A549 (cell line): ENCODE data around the gene NAA20. TPM values are rescaled to one million over a fixed set of nuclear protein-coding genes. Genes with fewer than 3 reads are reported as not detected.
A peak's percentile ranks its signal among the peaks of the same experiment; 100 is the strongest.

ENCODE experiments used
- ATAC-seq, 2 experiments: fragments of 200-7000 bp in 1 of 2; fragments of >200 bp in 1 of 2; cut with Nextera tagmentation in 1 of 2; cut with Tn5 transposase in 1 of 2; 3 replicates each; pipeline versions ENCODE4 v1.8.0 to v1.9.1; 2018 to 2020; ENCODE audit warnings: mild to moderate bottlenecking in 1 of 2, moderate library complexity in 1 of 2
- CTCF ChIA-PET: fragments of 300-600 bp; sonication (Branson Sonifier 250); formaldehyde crosslinking; extraction: SDS; loops from one replicate; lab custom pipeline; 2021; ENCODE audit warnings: antibody characterized with exemption, inconsistent platforms; lab: Yijun Ruan, JAX
- POLR2A ChIA-PET: fragments of 350-600 bp; formaldehyde crosslinking; extraction: SDS; loops from one replicate; lab custom pipeline; 2021; ENCODE audit warnings: antibody characterized with exemption, inconsistent platforms; lab: Yijun Ruan, JAX
- DNase-seq, 2 experiments: peaks; one replicate each; pipeline versions ENCODE4 v3.0.0 to v3.0.0-alpha.2; 2011 to 2016; ENCODE audit warnings: low read depth in 1 of 2, low spot score in 1 of 2
- FAIRE-seq: peaks from 2 replicates; lab custom pipeline; 2011; peaks lifted over from hg19 to GRCh38; lab: Jason Lieb, UNC
- H3K27ac ChIP-seq, 2 experiments: fragments of >200 bp; sonication (Bioruptor Twin); formaldehyde crosslinking; 3 replicates each; pipeline ENCODE4 v1.5.1; 2016 to 2017
- H3K4me1 ChIP-seq: fragments of >200 bp; sonication (Bioruptor Twin); formaldehyde crosslinking; 3 replicates; pipeline ENCODE4 v1.6.1; 2016
- H3K4me2 ChIP-seq: fragments of >200 bp; sonication (Bioruptor Twin); formaldehyde crosslinking; 3 replicates; pipeline ENCODE4 v1.6.1; 2016
- H3K4me3 ChIP-seq: fragments of >200 bp; sonication (Bioruptor Twin); formaldehyde crosslinking; 3 replicates; pipeline ENCODE4 v1.5.1; 2016
- H3K9me3 ChIP-seq: fragments of >200 bp; sonication (Bioruptor Twin); formaldehyde crosslinking; 3 replicates; pipeline ENCODE4 v1.6.1; 2016
- CBX2 ChIP-seq: fragments of 200-600 bp; sonication (generic); IDR thresholded peaks from 2 replicates; pipeline ENCODE4 v1.6.1; 2016; ENCODE audit warnings: low read depth, mild to moderate bottlenecking, borderline replicate concordance
- CBX8 ChIP-seq: fragments of 200-600 bp; sonication (generic); IDR thresholded peaks from 2 replicates; pipeline ENCODE4 v1.6.1; 2016
- CEBPB ChIP-seq, 2 experiments: fragments of >200 bp in 1 of 2; sonication (Bioruptor Twin) in 1 of 2; formaldehyde crosslinking in 1 of 2; IDR thresholded peaks; 2 replicates each; pipeline ENCODE4 v1.6.1; 2012 to 2016
- EP300 ChIP-seq, 2 experiments: fragments of >200 bp; sonication (Bioruptor Twin); formaldehyde crosslinking; IDR thresholded peaks; 2 replicates in 1 of 2; 3 replicates in 1 of 2; pipeline ENCODE4 v1.6.1; 2016 to 2017
- GATA3 ChIP-seq: IDR thresholded peaks from 2 replicates; pipeline ENCODE4 v1.6.1; 2012; ENCODE audit warnings: borderline replicate concordance
- HDAC2 ChIP-seq: fragments of 200-600 bp; sonication (generic); IDR thresholded peaks from 2 replicates; pipeline ENCODE4 v1.6.1; 2016
- KDM1A ChIP-seq: fragments of 200-600 bp; sonication (generic); IDR thresholded peaks from 2 replicates; pipeline ENCODE4 v1.6.1; 2016; ENCODE audit warnings: low read depth, mild to moderate bottlenecking
- KDM5A ChIP-seq: fragments of 200-600 bp; sonication (generic); IDR thresholded peaks from 2 replicates; pipeline ENCODE4 v1.6.1; 2016; ENCODE audit warnings: antibody characterized with exemption, mild to moderate bottlenecking
- NFE2L2 ChIP-seq: fragments of 150-350 bp; conservative IDR thresholded peaks from 2 replicates; pipeline ENCODE4 v1.6.1; 2014; ENCODE audit warnings: low read length
- NPAS2 ChIP-seq: fragments of 250-450 bp; sonication (Bioruptor Pico); IDR thresholded peaks from 2 replicates; pipeline ENCODE4 v1.8.0; 2022; ENCODE audit warnings: mild to moderate bottlenecking, moderate library complexity, borderline replicate concordance
- NR3C1 ChIP-seq: fragments of >200 bp; sonication (Bioruptor Twin); formaldehyde crosslinking; IDR thresholded peaks from 3 replicates; pipeline ENCODE4 v1.6.1; 2017
- RAD21 ChIP-seq, 2 experiments: fragments of >200 bp in 1 of 2; sonication (Bioruptor Twin) in 1 of 2; formaldehyde crosslinking in 1 of 2; IDR thresholded peaks in 1 of 2; conservative IDR thresholded peaks in 1 of 2; 2 replicates in 1 of 2; 3 replicates in 1 of 2; pipeline ENCODE4 v1.6.1; 2012 to 2018; ENCODE audit warnings: inconsistent platforms in 1 of 2
- RFX5 ChIP-seq: fragments of 450-650 bp; IDR thresholded peaks from 2 replicates; pipeline ENCODE4 v1.7.1; 2014; ENCODE audit warnings: antibody characterized with exemption, mild to moderate bottlenecking, moderate library complexity
- RNF2 ChIP-seq: fragments of 200-600 bp; sonication (generic); IDR thresholded peaks from 2 replicates; pipeline ENCODE4 v1.6.1; 2016; ENCODE audit warnings: low read depth, mild to moderate bottlenecking, antibody characterized with exemption, moderate library complexity, borderline replicate concordance
- TFCP2L1 ChIP-seq: fragments of 250-450 bp; sonication (Bioruptor Pico); IDR thresholded peaks from 2 replicates; pipeline ENCODE4 v1.5.0; 2021; ENCODE audit warnings: mild to moderate bottlenecking
- ZC3H11A ChIP-seq: fragments of 450-650 bp; IDR thresholded peaks from 2 replicates; pipeline ENCODE4 v1.6.1; 2014; ENCODE audit warnings: antibody characterized with exemption, mild to moderate bottlenecking
- ZFP36 ChIP-seq: fragments of 450-650 bp; IDR thresholded peaks from 2 replicates; pipeline ENCODE4 v1.6.1; 2014; ENCODE audit warnings: borderline replicate concordance; ENCODE audit not compliant: partially characterized antibody
- WGBS: methylation state at CpG from one replicate; pipeline ENCODE4 v1.1.6; 2017; ENCODE audit errors: missing lambda C conversion rate; 5-methylcytosine and 5-hydroxymethylcytosine counted together
- polyA plus RNA-seq, 4 experiments: library from polyadenylated mRNA; depleted of rRNA in 3 of 4; stranded (reverse); fragments of >200 nt; fragmentation: RNase III in 1 of 4; extraction: RNeasy Plus Mini Kit Qiagen cat#74134 plus additional on column Dnase treatment in 1 of 4; gene quantifications; 2 replicates in 3 of 4; 3 replicates in 1 of 4; pipeline ENCODE4 v1.2.3, GENCODE V29; 2011 to 2017
- TF ChIP-seq, protein P1 (sequence below): fragments of 450-650 bp; IDR thresholded peaks from 2 replicates; pipeline ENCODE4 v1.6.1; 2014; ENCODE audit warnings: antibody characterized with exemption
- TF ChIP-seq, protein P2 (sequence below): fragments of >200 bp; sonication (Bioruptor Twin); formaldehyde crosslinking; IDR thresholded peaks from 3 replicates; pipeline ENCODE4 v1.5.1; 2016
- TF ChIP-seq, protein P3 (sequence below): fragments of 250-450 bp; sonication (Bioruptor Pico); IDR thresholded peaks from 2 replicates; pipeline ENCODE4 v1.5.0; 2021; ENCODE audit warnings: mild to moderate bottlenecking, moderate library complexity, borderline replicate concordance
- TF ChIP-seq, protein P4 (sequence below): fragments of 200-600 bp; sonication (generic); IDR thresholded peaks from 2 replicates; pipeline ENCODE4 v1.6.1; 2016; ENCODE audit warnings: antibody characterized with exemption, mild to moderate bottlenecking, moderate library complexity

The NAA20 gene
- polyA plus RNA-seq, 2 of the 4 experiments (the other 2 are of a cell fraction), result 175 to 219 TPM

DNA sequence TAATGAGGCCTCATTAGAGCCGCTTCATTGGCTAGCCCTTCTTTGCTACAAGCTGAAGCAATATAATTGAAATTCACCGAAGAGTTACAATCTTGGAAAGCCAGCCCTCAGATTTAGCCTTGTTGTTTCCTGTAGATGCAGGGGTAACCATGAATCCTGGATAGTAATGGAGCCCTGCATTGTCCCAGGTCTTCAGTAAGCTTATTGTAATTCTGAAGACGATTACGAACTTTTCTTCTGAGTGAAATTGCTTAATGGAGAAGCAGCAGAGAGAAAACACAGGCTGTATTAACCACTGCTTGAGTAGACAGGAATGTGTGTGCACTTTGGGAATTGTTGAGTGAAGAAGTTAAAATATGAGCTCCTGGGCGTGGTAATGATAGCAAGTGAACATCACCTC is 26.3 kb upstream of the NAA20 start:
- no peak for FAIRE-seq
- Histone ChIP-seq H3K9me3 (no peaks in the 10 kb centered on the region), H3K27ac (peak overlapping the region; percentile 81 to 93), H3K4me2 (peak overlapping the region; percentile 88)
- 86% methylated on average over 5 of the region's 5 CpGs for WGBS
- CTCF ChIA-PET, result interaction anchor here (0.7 to 6.5 kb wide), 6 partner anchors 14 to 206 kb away, joined by 3 to 79 read pairs (median 26); partner anchors contain the start of gene NAA20
- no peak for DNase-seq
- TF ChIP-seq NPAS2 (CRISPR knock-in tag), result no peak
- no peak for TF ChIP-seq NR3C1
- TF ChIP-seq TFCP2L1 (CRISPR knock-in tag), result no peak
- TF ChIP-seq, protein P1, sequence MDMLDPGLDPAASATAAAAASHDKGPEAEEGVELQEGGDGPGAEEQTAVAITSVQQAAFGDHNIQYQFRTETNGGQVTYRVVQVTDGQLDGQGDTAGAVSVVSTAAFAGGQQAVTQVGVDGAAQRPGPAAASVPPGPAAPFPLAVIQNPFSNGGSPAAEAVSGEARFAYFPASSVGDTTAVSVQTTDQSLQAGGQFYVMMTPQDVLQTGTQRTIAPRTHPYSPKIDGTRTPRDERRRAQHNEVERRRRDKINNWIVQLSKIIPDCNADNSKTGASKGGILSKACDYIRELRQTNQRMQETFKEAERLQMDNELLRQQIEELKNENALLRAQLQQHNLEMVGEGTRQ, result no peak
- TF ChIP-seq, all 56 proteins: peak for 0
- Histone ChIP-seq H3K4me1 (peaks cover 72% of the 10 kb centered on the region), H3K4me3 (no peak overlapping the region)
- POLR2A ChIA-PET, result interaction anchor here (1.0 to 1.8 kb wide), 3 partner anchors 14 to 233 kb away, joined by 3 to 9 read pairs (median 6); partner anchors contain the start of gene RIN2
- no peak for ATAC-seq

DNA sequence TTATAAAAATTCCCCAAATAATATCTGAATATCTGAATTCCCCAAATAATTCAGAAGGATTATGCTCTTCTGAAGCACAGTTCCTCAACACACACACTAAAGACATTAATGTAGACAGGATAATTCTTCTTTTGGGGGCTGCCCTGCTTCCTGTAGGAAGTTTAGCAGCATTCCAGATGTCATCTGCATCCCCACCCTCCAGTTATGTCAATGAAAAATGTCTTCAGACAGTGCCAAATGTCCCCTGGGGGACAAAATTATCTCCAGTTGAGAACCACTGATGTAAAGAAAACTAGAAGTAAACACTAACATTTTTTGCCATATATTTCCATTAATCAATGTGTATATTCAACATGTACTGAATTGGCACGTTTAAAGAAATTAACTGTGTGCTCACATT is 25.9 kb upstream of the NAA20 start:
- ATAC-seq (no peak), FAIRE-seq (peak; percentile 63), DNase-seq (no peak)
- CTCF ChIA-PET, result interaction anchor here (1.8 to 6.5 kb wide), 5 partner anchors 16 to 207 kb away, joined by 3 to 79 read pairs (median 32); partner anchors contain the start of gene NAA20
- Histone ChIP-seq H3K9me3 (no peaks in the 10 kb centered on the region), H3K4me1 (peaks cover 67% of the 10 kb centered on the region), H3K4me3 (no peak overlapping the region), H3K4me2 (peak overlapping the region; percentile 88), H3K27ac (peak overlapping the region; percentile 81 to 93)
- 29% methylated on average over 1 of the region's 1 CpG for WGBS
- POLR2A ChIA-PET, result interaction anchor here (1.0 to 1.8 kb wide), 3 partner anchors 14 to 233 kb away, joined by 3 to 9 read pairs (median 6); partner anchors contain the start of gene RIN2
- TF ChIP-seq NR3C1 (no peak), RNF2 (no peak), CBX2 (no peak), CBX8 (no peak), HDAC2 (no peak), KDM1A (no peak), ZC3H11A (no peak), RAD21 (conservative IDR thresholded peaks at IDR 0.05 in 1 of 2, IDR thresholded peaks at IDR 0.05 in 1 of 2) (no peak), NFE2L2 (no peak), RFX5 (no peak), EP300 (IDR thresholded peaks at IDR 0.05) (no peak), ZFP36 (no peak), GATA3 (no peak), NPAS2 (CRISPR knock-in tag) (no peak), CEBPB (IDR thresholded peaks at IDR 0.05) (no peak), KDM5A (no peak)
- TF ChIP-seq, protein P2, sequence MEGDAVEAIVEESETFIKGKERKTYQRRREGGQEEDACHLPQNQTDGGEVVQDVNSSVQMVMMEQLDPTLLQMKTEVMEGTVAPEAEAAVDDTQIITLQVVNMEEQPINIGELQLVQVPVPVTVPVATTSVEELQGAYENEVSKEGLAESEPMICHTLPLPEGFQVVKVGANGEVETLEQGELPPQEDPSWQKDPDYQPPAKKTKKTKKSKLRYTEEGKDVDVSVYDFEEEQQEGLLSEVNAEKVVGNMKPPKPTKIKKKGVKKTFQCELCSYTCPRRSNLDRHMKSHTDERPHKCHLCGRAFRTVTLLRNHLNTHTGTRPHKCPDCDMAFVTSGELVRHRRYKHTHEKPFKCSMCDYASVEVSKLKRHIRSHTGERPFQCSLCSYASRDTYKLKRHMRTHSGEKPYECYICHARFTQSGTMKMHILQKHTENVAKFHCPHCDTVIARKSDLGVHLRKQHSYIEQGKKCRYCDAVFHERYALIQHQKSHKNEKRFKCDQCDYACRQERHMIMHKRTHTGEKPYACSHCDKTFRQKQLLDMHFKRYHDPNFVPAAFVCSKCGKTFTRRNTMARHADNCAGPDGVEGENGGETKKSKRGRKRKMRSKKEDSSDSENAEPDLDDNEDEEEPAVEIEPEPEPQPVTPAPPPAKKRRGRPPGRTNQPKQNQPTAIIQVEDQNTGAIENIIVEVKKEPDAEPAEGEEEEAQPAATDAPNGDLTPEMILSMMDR, result no peak
- TF ChIP-seq, protein P3, sequence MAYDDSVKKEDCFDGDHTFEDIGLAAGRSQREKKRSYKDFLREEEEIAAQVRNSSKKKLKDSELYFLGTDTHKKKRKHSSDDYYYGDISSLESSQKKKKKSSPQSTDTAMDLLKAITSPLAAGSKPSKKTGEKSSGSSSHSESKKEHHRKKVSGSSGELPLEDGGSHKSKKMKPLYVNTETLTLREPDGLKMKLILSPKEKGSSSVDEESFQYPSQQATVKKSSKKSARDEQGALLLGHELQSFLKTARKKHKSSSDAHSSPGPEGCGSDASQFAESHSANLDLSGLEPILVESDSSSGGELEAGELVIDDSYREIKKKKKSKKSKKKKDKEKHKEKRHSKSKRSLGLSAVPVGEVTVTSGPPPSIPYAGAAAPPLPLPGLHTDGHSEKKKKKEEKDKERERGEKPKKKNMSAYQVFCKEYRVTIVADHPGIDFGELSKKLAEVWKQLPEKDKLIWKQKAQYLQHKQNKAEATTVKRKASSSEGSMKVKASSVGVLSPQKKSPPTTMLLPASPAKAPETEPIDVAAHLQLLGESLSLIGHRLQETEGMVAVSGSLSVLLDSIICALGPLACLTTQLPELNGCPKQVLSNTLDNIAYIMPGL (CRISPR knock-in tag), result no peak
- TF ChIP-seq, protein P4, sequence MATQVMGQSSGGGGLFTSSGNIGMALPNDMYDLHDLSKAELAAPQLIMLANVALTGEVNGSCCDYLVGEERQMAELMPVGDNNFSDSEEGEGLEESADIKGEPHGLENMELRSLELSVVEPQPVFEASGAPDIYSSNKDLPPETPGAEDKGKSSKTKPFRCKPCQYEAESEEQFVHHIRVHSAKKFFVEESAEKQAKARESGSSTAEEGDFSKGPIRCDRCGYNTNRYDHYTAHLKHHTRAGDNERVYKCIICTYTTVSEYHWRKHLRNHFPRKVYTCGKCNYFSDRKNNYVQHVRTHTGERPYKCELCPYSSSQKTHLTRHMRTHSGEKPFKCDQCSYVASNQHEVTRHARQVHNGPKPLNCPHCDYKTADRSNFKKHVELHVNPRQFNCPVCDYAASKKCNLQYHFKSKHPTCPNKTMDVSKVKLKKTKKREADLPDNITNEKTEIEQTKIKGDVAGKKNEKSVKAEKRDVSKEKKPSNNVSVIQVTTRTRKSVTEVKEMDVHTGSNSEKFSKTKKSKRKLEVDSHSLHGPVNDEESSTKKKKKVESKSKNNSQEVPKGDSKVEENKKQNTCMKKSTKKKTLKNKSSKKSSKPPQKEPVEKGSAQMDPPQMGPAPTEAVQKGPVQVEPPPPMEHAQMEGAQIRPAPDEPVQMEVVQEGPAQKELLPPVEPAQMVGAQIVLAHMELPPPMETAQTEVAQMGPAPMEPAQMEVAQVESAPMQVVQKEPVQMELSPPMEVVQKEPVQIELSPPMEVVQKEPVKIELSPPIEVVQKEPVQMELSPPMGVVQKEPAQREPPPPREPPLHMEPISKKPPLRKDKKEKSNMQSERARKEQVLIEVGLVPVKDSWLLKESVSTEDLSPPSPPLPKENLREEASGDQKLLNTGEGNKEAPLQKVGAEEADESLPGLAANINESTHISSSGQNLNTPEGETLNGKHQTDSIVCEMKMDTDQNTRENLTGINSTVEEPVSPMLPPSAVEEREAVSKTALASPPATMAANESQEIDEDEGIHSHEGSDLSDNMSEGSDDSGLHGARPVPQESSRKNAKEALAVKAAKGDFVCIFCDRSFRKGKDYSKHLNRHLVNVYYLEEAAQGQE, result no peak
- TF ChIP-seq, protein P1, result no peak
